Kidney glomerular epithelial cell (primary cell): ENCODE results near the gene CEP120.
A peak's percentile ranks its signal among the peaks of the same experiment; 100 is the strongest.
"Not testable (repeated sequence)": the region's sequence is repeated elsewhere in the genome, so short reads cannot be mapped to it uniquely, and the experiment has no call there.

Experiments used
- DNase-seq: peaks from one replicate; lab custom pipeline; 2025; lab: John Stamatoyannopoulos, UW

The CEP120 gene

GRCh38 chr5:123438902-123439301, 15.7 kb upstream of the CEP120 start:
- DNase-seq = no peak

DNA sequence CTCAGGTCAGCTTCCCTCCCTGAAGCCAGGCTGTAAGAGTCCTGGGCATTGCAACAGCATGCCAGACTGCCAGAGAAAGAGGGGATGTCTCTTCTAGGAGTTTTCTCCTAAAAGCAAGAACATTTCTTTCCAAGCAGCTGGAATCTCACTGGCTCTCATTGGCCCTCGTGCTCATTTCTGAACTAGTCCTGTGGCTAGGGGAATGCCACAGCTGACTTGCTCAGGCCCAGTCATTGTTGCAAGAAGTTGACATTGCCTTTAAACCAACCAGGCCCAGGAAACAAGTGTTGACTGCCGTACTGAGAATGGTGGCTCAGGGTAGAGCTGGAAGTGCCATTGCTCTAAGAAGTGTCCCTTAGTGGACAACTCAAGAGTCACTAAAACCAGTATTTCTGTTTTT, 15.0 kb upstream of the CEP120 start:
- DNase-seq = no peak

- DNase-seq = no peak
Observed at GRCh38 chr5:123436201-123436600, 13.0 kb upstream of the CEP120 start.

DNA sequence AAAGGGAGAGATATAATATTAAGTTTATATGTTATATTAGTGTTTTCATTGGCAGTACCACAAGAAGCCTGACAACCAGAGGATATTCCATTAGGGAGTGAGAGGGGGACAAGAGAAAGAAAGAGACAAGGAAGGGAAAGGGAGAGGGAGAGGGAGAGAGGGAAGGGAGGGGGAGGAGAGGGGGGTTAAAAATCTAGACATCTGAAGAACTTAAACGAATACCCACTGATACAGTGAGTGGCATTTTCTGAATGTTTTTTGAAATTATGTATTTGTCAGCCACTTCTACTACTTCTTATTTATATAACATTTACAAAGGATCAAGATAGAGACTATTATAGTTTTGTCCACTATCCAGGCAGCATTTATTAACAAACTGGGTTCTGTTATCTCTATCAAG, 11.6 kb upstream of the CEP120 start:
- DNase-seq = no peak

- DNase-seq = no peak
Observed at GRCh38 chr5:123433596-123433995, 10.4 kb upstream of the CEP120 start.

DNA sequence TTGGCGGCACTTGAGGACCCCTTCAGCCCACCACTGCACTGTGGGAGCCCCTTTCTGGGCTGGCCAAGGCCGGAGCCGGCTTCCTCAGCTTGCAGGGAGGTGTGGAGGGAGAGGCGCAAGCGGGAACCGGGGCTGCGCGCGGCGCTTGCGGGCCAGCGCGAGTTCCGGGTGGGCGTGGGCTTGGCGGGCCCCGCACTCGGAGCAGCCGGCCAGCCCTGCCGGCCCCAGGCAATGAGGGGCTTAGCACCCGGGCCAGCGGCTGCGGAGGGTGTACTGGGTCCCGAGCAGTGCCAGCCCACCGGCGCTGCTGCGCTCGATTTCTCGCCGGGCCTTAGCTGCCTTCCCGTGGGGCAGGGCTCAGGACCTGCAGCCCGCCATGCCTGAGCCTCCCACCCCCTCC, 7.2 kb upstream of the CEP120 start:
- DNase-seq = not testable (repeated sequence)

DNA sequence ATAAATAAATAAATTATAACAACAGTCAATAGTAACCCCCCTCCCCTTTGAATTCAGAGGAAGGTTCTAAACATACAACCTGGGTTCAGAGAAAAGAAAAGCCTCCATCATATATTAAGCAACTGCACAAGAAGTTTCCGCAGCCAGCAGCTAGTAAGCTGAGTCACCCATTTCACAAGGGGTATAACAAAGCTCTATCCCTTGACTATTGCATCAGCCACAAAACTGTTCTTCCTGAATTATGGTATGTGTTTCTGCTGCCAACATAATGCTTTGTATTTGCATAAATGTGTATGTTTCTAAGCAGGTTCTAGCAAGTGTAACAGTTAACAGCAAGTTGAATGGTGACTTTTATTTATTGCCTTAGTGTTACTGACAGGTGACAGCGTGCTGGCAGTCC, 6.8 kb upstream of the CEP120 start:
- DNase-seq = peak; percentile 10

DNA sequence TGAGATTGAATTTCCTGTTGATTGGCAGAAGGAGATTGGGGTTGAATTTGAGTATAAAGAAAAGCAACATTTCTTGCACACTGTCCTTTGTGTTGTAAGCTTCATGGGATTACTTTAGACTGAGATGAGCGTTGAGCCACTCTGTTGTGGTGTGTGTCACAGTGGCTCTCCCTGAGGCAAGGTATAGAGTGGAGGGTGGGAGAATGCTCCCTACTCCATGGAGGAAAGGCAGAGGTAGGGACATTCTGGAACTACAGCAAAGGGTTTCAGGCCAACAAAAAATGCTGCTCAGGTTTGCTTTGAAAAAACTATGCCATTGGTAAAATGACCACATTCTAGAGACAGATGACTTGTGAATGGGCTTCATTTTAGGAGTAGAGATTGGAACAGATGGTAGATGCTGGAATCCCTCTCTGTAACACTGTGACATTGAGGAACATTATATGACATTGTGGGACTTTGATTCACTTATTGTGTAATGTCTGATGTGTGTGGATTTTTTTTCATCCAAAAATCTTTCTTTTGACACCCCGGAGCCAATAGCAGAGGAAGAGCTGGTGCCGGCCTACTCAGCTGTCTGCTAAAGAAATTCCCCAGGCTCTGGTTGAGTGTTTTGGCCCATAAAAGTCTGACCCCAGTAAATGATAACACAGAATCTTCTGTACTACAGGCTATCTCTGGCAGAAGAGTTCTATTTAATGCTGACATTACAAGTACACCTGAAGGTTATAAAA, 6.2 kb upstream of the CEP120 start:
- DNase-seq = no peak

- no peak for DNase-seq
Observed at GRCh38 chr5:123428521-123429220, 5.5 kb upstream of the CEP120 start.

- DNase-seq = no peak
Observed at GRCh38 chr5:123427281-123427680, 4.1 kb upstream of the CEP120 start.

GRCh38 chr5:123425431-123425830, 2.2 kb upstream of the CEP120 start:
- no peak for DNase-seq

GRCh38 chr5:123422433-123423277, 548 bp downstream of the CEP120 start:
- DNase-seq = peak; percentile 28

DNA sequence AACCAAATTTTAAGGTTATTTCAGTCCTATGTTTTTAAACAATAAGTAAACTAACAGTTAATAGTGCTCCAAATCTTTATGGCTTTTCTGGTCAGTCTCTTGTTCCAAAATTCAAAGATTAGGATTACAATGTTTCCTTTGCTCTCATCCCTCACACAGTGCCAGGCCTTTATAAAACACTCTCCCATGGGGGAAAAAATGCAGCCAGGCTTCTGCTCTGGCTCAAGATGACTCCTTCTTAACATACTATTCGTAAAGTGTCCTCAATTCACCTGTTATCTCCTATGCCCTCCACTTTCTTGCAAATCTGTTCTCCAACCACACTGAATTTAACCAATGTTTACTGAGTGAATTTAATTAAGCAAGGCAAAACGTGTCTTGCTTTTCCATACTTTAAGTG, 1.4 kb downstream of the CEP120 start:
- no peak for DNase-seq

- no peak for DNase-seq
Observed at GRCh38 chr5:123414974-123415373, 8.2 kb downstream of the CEP120 start.

- DNase-seq = no peak
Observed at GRCh38 chr5:123412206-123412605, 11.0 kb downstream of the CEP120 start.

GRCh38 chr5:123401999-123402398, 21.2 kb downstream of the CEP120 start:
- not testable (repeated sequence) for DNase-seq

DNA sequence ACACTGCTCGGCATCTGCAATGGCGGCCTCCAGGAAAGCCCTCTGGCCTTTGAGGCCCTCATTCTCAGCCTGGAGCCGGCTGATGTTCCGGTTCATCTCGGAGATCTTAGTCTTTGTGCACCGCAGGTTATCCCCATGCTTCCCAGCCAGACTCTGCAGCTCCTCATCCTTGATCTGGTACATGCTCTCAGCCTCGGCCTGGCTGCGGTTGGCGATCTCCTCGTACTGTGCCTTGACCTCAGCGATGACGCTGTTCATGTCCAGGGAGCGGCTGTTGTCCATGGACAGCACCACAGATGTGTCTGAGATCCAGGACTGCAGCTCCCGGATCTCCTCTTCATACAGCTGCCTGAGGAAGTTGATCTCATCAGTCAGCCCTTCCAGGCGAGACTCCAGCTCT, 21.9 kb downstream of the CEP120 start:
- no peak for DNase-seq

- not testable (repeated sequence) for DNase-seq
Observed at GRCh38 chr5:123400870-123401291, 22.3 kb downstream of the CEP120 start.

- DNase-seq = no peak
Observed at GRCh38 chr5:123398058-123398733, 25.0 kb downstream of the CEP120 start.

DNA sequence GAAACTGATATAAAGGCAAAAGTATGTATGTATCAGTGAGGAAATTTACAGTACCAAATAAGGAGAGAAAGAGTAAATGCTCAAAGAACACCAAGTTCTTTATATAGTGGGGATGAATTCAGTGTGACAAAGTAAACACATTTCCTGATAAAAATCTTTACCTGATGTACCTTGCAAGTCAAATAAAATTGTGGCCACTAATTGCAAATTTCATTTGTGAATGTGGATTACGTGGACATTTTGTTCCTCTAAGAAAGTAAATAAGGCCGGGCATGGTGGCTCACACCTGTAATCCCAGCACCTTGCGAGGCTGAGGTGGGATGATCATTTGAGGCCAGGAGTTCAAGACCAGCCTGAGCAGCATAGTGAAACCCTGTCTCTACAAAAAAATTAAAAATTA, 25.7 kb downstream of the CEP120 start:
- DNase-seq = no peak

- DNase-seq = no peak
Observed at GRCh38 chr5:123391009-123391408, 32.2 kb downstream of the CEP120 start.

- DNase-seq = no peak
Observed at GRCh38 chr5:123389794-123390193, 33.4 kb downstream of the CEP120 start.
